GM19438 (cell line): ENCODE data around the gene TNFSF13.

Experiments
- ATAC-seq: cut with Tn5 transposase; IDR thresholded peaks from one replicate; pipeline ENCODE4 v1.9.1; 2021; ENCODE audit warnings: low read depth; ENCODE audit not compliant: unreplicated experiment

TNFSF13 gene

DNA sequence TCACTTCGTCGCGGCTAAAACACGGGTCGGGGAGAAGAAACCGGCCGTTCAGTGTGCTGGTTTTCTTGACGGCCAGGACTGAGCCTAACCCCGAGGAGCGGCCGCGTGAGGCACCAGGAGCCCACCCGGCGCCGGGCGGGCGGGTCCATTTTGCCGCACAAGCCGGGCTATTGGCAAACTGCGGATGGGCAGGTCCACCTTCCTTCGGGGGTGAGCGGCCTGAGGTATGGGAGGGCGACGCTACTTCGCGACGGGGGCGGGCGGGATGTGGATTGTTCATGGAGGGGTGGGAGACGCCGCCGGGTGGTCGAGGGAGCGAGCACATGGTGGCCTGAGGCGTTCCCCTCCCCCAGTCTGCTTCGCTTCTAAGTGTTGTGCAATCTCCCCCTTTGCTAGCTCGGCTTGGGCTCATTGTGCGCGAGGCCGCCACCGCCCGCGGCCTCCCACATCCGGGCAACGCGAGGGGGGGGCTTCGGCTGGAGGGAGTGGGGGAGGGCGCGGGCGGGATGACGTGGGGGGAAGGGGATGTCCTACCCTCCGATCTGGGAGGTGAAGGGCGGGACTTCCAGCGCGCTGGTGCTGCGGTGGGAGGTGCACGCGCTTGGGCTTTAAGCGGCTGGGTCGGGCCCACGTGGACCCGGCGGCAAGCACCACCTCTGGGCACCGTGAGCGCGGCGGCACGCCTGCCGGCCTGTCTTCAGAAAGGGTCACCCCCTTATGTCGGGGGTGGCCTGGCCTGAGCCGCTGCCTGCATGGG is 15.0 kb downstream of the TNFSF13 start:
- ATAC-seq, result no peak

DNA sequence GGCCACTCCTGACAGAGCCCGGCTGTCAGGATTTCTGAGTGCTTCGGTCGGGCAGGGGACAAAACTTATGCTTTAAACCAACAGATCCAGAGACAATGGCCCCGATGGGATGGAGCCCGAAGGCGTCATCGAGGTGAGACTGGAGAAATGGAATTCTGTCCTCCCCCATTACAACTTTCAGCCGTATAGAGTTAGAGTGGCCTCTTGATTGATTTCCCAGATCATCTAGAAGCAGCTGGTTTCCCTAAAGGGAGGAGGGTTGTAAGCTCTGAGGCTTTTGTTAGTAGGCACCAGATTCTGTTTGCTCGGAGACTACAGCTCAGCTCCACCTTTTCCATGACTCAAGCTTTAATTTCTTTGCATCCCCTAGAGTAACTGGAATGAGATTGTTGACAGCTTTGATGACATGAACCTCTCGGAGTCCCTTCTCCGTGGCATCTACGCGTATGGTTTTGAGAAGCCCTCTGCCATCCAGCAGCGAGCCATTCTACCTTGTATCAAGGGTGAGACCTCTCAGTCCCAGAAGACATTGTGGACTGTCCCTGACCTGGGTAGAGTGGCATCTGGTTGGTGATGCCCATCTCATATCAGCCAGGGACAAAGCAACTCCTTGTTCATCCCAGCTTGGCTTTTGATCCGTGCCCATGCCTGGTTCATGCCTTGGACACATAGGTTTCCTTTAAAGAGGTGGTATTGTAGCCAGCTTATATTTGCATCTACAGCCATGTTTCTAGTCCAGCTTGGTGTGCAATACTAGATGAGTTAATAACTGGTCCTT is 15.8 kb downstream of the TNFSF13 start:
- ATAC-seq, result no peak

DNA sequence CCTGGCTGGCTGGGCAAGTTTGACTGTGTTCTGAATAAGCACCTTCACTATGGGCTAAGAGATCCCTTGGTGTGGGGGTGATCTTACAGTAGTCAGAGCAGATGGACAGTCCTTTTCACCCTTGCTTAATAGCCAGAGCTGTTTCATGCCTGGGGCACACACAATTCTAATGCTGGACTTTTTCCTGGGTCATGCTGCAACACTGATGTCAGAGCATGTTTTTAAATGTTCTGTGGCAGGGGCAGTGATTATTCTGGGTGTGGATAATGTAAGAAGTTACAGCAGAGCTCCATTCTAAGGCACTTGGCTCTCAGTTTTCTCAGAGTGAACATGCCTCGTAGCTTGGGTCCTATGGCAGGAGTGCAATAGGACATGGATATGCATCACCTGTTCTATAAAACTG is 16.9 kb downstream of the TNFSF13 start:
- ATAC-seq, result no peak

DNA sequence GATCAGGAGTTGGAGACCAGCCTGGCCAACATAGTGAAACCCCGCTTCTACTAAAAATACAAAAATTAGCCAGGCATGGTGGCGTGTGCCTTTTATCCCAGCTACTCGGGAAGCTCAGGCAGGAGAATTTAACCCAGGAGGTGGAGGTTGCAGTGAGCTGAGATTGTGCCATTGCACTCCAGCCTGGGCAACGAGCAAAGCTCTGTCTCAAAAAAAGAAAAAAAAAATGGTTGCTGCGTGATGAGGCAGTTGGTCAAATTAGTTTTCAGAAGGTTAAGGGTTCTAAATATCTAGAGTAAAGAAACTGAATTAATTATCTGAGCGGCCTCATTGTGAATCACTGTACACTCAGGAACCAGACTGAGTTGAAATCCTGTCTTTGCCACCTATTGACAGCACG is 17.4 kb downstream of the TNFSF13 start:
- ATAC-seq, result no peak

DNA sequence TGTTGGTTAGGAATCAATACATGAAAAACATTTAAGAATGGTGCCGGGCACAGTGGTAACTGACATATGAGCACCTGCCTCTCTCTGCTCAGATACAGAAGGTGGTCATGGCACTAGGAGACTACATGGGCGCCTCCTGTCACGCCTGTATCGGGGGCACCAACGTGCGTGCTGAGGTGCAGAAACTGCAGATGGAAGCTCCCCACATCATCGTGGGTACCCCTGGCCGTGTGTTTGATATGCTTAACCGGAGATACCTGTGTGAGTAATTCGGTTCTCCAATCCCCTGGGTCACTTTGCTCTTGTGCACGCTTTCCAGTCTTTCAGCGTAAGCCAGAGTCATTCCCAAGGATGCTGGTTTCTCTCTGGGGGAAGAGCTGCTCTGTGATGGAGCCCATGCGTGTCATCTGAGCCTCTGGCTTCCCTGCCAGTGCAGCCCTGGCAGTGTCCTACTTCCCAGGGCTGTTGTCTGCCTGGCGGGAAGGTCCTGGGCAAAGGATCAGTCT is 17.9 kb downstream of the TNFSF13 start:
- ATAC-seq, result no peak

DNA sequence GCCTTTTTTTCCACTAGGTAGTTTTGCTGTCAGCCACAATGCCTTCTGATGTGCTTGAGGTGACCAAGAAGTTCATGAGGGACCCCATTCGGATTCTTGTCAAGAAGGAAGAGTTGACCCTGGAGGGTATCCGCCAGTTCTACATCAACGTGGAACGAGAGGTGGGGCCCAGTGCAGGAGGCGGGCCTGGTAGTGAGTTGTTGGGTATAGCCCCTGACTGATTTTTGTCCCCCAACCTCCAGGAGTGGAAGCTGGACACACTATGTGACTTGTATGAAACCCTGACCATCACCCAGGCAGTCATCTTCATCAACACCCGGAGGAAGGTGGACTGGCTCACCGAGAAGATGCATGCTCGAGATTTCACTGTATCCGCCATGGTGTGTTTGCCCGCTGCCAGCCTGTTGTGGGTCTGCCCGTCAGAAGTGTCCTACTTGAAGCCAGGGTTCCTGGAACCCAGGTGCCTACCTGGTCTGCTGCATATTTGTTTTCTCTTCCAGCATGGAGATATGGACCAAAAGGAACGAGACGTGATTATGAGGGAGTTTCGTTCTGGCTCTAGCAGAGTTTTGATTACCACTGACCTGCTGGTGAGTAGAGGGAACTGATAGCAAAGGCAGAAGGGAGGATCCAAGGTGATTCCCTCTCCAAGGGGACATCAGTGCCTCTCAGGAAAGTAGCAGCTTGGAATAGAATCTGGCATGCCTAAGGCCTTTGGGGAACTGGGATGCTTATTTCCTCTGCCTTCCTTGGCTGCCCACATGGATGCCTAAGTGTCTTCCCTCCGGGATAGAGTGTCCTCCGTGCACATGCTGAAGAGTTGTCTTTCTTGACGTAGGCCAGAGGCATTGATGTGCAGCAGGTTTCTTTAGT is 19.0 kb downstream of the TNFSF13 start:
- ATAC-seq, result no peak

DNA sequence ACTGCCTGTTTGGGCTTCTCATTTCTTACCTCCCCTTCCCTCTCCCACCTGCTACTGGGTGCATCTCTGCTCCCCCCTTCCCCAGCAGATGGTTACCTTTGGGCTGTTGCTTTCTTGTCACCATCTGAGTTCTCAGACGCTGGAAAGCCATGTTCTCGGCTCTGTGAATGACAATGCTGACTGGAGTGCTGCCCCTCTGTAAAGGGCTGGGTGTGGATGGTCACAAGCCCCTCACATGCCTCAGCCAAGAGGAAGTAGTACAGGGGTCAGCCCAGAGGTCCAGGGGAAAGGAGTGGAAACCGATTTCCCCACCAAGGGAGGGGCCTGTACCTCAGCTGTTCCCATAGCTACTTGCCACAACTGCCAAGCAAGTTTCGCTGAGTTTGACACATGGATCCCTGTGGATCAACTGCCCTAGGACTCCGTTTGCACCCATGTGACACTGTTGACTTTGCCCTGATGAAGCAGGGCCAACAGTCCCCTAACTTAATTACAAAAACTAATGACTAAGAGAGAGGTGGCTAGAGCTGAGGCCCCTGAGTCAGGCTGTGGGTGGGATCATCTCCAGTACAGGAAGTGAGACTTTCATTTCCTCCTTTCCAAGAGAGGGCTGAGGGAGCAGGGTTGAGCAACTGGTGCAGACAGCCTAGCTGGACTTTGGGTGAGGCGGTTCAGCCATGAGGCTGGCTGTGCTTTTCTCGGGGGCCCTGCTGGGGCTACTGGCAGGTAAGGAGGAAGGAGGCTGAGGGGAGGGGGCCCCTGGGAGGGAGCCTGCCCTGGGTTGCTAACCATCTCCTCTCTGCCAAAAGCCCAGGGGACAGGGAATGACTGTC is 20.7 kb downstream of the TNFSF13 start, which contains the start of gene CD68:
CD68 (plus strand) TSS at position 638 of the 833 bp plus-strand sequence; CDS start at position 678, 40 bp downstream.
- no peak for ATAC-seq

DNA sequence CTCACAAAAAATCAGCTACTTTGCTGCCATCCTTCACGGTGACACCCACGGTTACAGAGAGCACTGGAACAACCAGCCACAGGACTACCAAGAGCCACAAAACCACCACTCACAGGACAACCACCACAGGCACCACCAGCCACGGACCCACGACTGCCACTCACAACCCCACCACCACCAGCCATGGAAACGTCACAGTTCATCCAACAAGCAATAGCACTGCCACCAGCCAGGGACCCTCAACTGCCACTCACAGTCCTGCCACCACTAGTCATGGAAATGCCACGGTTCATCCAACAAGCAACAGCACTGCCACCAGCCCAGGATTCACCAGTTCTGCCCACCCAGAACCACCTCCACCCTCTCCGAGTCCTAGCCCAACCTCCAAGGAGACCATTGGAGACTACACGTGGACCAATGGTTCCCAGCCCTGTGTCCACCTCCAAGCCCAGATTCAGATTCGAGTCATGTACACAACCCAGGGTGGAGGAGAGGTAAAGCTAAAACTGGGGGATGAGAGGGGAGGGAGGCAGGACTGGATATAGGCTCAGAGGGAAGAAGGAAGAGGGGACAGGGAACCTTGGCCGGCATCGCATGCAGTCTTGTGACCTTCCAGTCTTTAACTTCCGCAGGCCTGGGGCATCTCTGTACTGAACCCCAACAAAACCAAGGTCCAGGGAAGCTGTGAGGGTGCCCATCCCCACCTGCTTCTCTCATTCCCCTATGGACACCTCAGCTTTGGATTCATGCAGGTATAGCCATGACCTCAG is 21.5 kb downstream of the TNFSF13 start:
- no peak for ATAC-seq

DNA sequence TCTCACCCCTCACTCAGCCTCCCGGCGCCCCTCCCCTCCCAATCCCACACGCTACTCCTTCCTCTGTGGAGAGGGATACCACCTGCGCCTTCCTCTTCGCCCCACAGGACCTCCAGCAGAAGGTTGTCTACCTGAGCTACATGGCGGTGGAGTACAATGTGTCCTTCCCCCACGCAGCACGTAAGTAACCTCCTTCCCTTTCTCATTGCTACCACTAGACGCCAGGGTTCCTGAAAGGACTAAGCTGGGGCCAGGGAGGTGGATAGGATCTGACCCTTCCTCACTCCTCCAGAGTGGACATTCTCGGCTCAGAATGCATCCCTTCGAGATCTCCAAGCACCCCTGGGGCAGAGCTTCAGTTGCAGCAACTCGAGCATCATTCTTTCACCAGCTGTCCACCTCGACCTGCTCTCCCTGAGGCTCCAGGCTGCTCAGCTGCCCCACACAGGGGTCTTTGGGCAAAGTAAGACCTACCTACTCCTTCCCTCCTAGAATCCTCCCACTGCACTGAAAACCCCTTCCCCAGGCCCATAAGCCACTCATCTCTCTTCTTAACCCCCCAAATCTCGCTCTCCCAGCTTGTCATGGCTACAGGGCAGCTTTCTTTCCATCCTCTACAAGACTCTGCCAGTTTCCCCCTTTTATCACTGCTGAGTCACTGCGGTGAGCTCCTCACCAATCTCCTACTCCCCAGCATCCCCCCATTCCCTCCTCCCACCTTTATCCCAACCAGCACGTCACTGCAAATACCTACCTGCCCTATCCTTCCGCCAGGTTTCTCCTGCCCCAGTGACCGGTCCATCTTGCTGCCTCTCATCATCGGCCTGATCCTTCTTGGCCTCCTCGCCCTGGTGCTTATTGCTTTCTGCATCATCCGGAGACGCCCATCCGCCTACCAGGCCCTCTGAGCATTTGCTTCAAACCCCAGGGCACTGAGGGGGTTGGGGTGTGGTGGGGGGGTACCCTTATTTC is 22.3 kb downstream of the TNFSF13 start:
- no peak for ATAC-seq

DNA sequence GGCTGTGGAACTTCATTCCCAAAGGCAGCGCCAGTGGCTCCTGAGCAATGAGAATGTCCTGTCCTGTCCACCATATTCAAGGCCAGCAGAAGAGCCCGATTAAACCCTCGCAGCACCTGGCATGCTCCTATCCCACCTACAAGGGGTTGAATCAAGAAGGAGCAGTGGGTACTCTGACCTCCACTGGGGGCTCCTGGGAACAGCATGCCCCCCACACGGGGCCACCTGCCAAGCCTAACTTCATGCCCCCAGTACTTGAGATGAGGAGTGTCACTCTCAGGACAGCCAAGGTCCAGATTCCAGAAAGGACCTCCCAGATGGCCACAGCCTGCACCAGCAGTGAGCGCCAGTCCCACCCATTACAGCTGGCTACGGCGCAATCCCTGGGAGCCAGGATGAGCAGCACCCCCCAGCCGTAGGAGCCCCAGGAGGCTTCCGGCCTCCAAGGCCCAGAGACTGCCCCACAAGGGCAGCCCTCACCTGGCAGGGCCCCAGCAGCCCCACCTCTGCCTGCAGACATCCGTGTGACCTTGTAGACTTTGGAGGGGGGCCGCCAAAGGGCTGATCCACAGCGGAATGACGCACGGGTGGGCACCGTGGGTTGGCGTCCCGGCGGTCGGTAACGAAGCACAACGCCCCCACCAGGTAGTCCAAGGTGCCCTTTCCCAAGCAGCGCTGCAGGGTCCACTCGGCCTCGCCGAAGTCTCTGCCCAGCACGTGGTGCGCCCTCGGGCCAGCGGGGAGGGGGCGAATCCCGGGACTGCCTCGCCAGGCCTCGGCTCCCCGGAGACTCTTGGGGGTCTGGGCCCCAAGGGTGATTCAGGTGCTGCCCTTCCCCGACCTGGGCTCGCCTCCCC is 24.1 kb downstream of the TNFSF13 start:
- no peak for ATAC-seq

DNA sequence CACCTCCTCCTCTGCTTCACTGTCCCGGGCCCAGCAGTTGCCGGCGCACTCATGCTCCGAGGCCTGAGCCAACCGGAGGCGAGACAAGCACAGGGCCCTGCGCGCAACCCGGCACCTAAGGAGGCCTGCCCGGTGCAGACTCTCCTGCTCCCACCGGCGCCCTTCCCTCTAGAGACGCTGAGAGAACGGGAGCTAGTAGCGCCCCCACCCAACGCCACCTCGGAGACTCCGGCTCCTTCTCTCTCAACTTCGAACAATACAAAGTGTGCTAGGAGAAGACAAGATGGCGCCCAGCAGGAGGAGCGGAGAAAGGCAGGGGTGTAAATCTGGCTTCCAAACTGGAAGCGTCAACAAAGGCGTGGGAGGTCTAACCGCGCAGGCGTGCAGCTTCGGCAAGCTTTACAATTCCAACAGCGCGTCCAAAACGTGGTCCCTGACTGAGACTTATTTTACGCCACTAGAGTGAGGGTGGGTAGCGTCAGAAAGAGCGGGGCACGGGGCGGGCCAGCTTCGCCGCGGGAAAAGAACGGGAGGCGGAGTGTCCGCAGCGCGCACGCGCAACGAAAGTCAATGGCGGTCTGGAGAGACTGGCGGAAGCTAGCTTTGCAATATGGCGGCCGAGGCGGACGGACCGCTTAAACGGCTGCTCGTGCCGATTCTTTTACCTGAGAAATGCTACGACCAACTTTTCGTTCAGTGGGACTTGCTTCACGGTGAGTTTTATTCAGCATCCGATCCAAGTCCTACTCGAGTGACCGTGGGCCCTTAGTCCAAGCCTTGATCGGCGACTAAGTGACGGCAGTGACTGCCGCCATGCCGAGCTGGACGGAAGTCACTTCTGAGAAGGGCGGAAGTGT is 24.9 kb downstream of the TNFSF13 start, which contains the start of gene MPDU1:
MPDU1 (plus strand) TSS at position 600 of the 857 bp plus-strand sequence; CDS start at position 611, 11 bp downstream.
- peak; percentile 70 for ATAC-seq

DNA sequence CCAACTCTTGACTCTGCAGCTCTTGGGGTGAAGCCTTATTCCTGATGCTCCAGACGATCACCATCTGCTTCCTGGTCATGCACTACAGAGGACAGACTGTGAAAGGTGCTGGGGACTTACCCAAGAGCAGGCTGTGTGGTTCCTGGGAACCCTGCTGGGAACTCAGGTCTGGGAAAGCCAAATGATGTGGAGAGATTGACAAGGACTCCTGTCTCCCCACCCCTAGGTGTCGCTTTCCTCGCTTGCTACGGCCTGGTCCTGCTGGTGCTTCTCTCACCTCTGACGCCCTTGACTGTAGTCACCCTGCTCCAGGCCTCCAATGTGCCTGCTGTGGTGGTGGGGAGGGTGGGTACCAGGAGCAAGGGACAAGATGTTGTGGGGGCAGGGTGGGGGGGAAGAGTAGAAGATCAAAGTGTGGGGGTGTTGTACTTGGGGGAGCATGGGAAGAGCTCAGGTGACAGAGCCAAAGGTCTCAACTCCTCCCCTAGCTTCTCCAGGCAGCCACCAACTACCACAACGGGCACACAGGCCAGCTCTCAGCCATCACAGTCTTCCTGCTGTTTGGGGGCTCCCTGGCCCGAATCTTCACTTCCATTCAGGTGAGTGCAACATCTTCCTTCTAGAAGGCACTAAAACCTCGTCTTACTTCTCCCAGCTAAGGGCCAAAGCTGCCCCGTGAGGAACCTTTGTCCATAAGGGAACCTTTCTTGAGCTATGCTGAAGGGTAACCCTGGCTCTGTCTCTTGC is 28.3 kb downstream of the TNFSF13 start:
- ATAC-seq, result no peak

DNA sequence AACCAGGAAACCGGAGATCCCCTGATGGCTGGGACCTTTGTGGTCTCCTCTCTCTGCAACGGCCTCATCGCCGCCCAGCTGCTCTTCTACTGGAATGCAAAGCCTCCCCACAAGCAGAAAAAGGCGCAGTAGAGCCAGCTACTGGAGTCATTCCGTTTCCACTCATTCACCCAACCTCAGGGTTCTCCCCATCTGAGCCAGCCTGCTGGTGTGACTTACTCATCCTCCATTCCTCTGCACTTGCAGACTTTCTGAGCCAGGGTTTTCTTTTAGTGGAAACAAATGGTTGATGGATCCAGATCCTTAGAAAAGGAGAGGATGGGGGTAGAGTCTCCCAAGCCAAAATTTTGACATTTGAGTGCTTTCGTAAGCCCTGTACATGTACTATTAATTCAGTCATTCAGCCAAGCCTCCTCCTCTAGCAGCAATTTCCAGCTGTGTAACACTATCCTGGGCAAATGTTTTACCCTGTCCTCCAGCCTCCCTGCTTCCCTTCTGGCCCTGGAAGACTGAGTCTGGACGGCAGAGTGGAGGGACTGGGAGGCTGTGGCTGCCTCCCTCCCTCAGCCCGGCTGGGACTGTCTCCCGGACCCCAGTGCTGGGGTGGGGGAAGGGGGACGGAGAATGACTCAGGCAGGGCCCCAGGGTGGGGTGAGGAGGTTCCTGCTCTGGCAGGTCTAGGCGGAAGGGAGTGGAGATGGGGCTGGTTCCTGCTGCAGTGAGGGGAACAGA is 29.0 kb downstream of the TNFSF13 start:
- ATAC-seq, result no peak

DNA sequence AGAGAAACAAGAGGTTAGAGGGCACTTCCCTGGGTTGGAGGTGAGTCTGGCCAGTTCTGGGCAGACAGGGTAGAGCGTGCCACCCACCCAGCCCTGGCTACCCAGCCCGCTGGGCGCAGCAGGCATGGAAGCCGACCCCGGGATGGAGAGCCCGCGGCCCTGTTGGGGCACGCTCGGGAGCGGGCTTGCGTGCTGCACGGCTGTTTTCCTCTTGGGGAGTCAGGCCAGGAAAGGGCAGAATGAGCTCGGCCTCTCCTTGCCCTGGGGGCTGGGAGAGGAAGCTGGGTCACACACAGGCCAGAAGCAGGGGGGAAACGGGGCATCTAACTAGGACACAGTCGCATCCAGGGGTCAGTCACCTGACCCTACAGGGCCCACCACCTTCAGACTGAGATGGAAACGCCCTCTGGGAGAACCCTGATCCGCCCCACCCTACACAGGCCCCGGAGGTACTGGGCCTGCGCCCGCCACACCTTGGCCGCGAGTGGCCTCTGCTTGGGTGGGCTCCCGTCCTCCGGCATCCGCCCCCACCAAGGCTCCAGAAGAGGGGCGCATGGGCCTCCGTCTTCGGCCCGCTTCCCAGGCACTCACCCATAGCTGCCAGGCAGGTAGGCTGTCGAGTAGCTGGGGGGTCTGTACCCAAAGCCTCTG is 30.1 kb downstream of the TNFSF13 start:
- no peak for ATAC-seq
